ENCODE results near the gene PRR7.
A peak's percentile ranks its signal among the peaks of the same experiment; 100 is the strongest.

Gene PRR7

GRCh38 chr5:177500685-177501522 is 54.3 kb downstream of the PRR7 start:
- H3K4me3 ChIP-seq (ENCODE audit: control insufficient read depth, low read depth, low read length) = no peak overlapping the region
- peak; percentile 98 for TF ChIP-seq CTCF (IDR thresholded peaks at IDR 0.05; ENCODE audit: control insufficient read depth, insufficient read depth, low read depth, low read length, missing control alignments)
- DNase-seq (ENCODE audit: low read depth) = no peak

- TF ChIP-seq CTCF (IDR thresholded peaks at IDR 0.05; ENCODE audit: control insufficient read depth, insufficient read depth, low read depth, low read length, missing control alignments) = no peak
- no peak overlapping the region for H3K4me3 ChIP-seq (ENCODE audit: control insufficient read depth, low read depth, low read length)
- no peak for DNase-seq (ENCODE audit: low read depth)
Measured at GRCh38 chr5:177501874-177502678, 55.5 kb downstream of the PRR7 start.

- no peak for DNase-seq (ENCODE audit: low read depth)
- no peak overlapping the region for H3K4me3 ChIP-seq (ENCODE audit: control insufficient read depth, low read depth, low read length)
- TF ChIP-seq CTCF (IDR thresholded peaks at IDR 0.05; ENCODE audit: control insufficient read depth, insufficient read depth, low read depth, low read length, missing control alignments) = no peak
Measured at GRCh38 chr5:177502886-177503285, 56.3 kb downstream of the PRR7 start.

GRCh38 chr5:177503351-177504085 is 56.9 kb downstream of the PRR7 start:
- H3K4me3 ChIP-seq (ENCODE audit: control insufficient read depth, low read depth, low read length) = no peak overlapping the region
- DNase-seq (ENCODE audit: low read depth) = no peak
- no peak for TF ChIP-seq CTCF (IDR thresholded peaks at IDR 0.05; ENCODE audit: control insufficient read depth, insufficient read depth, low read depth, low read length, missing control alignments)

GRCh38 chr5:177504086-177505056 is 57.8 kb downstream of the PRR7 start:
- DNase-seq (ENCODE audit: low read depth) = no peak
- H3K4me3 ChIP-seq (ENCODE audit: control insufficient read depth, low read depth, low read length) = no peak overlapping the region
- TF ChIP-seq CTCF (IDR thresholded peaks at IDR 0.05; ENCODE audit: control insufficient read depth, insufficient read depth, low read depth, low read length, missing control alignments) = no peak
